Left hindlimb (tissue), 1 donor: Measurements from ENCODE around the gene AFG1L.

Source experiments
- DNase-seq: peaks from one replicate; pipeline ENCODE4 v3.0.0-alpha.2; 2018

AFG1L gene

GRCh38 chr6:108465098-108465495 is 170.2 kb downstream of the AFG1L start:
- no peak for DNase-seq

DNA sequence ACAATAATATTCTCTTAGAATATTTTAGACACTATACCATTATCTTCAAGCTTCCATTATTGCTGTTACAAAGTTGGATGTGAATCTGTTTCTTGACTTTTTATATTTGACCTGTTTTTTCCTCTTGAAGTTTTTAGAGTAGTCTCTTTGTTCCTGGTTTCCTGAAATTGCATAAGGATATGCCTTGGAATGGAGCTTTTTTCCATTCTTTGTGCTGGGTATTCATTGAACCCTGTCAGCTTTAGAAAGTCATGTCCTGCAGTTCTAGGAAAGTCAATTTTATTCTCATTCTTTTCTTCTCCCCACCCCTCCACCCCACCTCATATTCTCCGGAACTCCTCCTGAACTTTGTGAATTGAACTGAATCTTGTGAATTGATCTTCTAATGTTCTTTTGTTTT is 173.5 kb downstream of the AFG1L start:
- DNase-seq = no peak

- DNase-seq = no peak
These were observed 174.5 kb downstream of the AFG1L start for GRCh38 chr6:108469316-108469715.

DNA sequence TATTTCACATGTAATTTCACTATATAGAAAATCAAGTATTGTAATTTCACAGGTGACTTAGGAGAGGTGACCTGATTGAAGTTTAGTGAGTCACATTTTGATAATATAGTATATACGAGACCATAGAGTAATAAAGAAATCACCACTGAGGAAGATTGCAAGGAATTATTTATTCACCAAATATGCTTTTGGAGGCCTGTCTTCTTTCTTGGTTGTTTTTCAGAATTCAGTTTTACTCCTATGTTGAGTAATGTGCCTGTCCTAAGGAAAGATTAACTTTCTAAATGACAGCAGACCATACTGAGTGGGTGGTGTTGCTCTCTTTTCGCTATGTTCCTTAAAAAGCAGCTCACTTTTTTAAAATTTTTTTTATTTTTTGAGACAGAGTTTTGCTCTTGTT is 178.3 kb downstream of the AFG1L start:
- no peak for DNase-seq

- DNase-seq = no peak
These were observed 181.5 kb downstream of the AFG1L start for GRCh38 chr6:108476376-108476775.

- DNase-seq = no peak
These were observed 182.1 kb downstream of the AFG1L start for GRCh38 chr6:108476847-108477430.

DNA sequence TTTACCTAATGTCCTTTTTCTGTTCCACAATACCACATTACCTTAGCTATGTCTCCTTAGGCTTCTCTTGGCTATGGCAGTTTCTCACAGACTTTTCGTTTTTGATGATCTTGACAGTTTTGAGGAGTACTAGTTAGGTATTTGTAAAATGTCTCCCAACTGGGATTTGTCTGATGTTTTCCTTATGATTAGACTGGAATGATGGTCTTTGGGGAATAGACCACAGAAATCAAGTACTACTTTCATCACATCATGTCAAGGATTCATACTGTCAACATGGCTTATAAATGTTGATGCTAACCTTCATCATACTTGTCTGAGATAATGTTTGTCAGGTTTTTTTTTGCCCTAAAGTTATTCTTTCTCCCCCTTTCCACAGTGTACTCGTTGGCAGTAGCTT is 187.7 kb downstream of the AFG1L start:
- DNase-seq = no peak

DNA sequence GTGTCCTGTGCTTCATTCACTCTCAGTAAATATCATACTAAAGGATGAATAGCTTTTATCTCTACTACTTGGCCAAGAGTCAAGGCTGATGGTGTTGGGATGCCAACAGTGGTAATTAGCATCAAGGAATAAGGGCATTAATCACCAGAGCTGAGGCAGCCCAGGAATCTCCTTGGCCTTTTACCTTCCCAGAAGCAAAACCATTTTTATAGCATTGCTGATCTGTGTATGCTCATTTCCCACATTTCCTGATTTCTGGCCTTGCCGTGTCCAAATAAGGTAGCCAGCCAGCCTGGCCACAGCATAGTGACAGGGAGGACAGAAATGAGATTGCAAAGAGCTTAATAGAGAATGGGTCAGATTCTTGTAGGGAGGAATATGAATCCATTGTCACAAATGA is 189.2 kb downstream of the AFG1L start:
- no peak for DNase-seq

DNA sequence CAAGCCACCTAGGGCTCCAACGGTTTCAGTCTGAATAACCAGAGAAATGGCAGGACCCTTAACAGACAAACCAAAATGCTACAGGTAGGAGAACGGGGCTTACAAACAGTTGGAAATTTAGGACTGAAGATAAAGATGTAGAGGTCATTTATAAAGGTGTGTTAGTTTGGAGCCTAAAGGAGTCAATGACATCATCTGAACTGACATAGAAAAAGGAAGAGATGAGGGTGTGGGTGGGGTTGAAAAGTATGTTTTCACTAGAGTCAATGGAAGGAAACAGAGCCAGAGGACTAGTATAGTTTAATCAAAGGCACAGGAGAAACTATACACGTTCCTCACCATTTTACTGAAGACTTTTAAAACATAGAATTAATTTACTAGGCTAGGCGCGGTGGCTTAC is 194.8 kb downstream of the AFG1L start:
- no peak for DNase-seq

GRCh38 chr6:108492131-108492766 is 197.4 kb downstream of the AFG1L start:
- no peak for DNase-seq

GRCh38 chr6:108494434-108494833 is 199.6 kb downstream of the AFG1L start:
- DNase-seq = no peak

- no peak for DNase-seq
These were observed 203.0 kb downstream of the AFG1L start for GRCh38 chr6:108497883-108498282.

DNA sequence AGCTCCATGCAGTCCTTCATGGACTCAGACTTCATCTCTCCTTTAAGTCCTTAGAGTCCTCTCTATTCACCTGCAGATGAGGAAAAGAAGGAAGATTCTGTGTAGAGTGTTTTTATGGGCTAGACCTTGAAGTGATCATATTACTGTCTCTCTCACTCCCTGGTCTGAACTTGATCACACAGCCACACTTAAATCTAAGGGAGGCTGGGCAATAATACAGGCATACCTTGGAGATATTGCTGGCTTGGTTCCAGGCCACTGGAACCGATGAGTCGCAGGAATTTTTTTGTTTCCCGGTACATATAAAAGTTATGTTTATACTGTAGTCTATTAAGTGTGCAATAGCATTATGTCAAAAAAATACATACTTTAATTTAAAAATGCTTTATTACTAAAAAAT is 206.7 kb downstream of the AFG1L start:
- no peak for DNase-seq

DNA sequence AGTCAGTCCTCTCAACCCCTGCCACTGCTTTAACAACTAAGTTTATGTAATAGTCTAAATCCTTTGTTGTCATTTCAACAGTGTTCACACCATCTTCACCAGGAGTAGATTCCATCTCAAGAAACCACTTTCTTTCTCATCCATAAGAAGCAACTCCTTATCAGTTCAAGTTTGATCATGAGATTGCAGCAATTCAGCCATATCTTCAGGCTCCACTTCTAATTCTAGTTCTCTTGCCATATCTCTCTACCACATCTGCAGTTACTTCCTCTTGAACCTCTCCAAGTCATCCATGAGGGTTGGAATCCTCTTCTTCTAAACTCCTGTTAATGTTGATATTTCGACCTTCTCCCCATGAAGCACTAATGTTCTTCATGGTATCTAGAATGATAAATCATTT is 208.0 kb downstream of the AFG1L start:
- no peak for DNase-seq

DNA sequence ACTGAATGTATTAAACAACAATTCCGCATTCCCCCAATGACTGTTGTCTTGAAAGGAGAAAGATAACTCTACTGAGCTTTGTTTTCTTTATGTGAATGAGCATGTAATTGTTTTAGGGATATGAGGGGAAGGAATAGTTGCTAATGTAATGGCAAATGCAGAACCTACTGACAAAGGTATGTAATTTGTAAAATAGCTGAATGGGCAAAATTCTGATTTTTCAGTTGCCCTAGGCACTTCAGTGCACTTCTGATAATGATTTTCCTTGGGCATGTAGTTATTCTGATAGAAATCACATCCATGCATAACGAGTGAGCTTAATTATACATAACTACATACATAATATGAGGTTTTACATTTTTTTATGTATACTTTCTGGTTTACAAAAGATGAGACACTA is 212.5 kb downstream of the AFG1L start:
- DNase-seq = no peak

GRCh38 chr6:108510461-108511319 is 215.8 kb downstream of the AFG1L start:
- DNase-seq = no peak

- DNase-seq = no peak
These were observed 224.1 kb downstream of the AFG1L start for GRCh38 chr6:108518714-108519576.

- DNase-seq = no peak
These were observed 226.8 kb downstream of the AFG1L start for GRCh38 chr6:108521616-108522107.

GRCh38 chr6:108523697-108524096 is 228.8 kb downstream of the AFG1L start:
- DNase-seq = no peak

DNA sequence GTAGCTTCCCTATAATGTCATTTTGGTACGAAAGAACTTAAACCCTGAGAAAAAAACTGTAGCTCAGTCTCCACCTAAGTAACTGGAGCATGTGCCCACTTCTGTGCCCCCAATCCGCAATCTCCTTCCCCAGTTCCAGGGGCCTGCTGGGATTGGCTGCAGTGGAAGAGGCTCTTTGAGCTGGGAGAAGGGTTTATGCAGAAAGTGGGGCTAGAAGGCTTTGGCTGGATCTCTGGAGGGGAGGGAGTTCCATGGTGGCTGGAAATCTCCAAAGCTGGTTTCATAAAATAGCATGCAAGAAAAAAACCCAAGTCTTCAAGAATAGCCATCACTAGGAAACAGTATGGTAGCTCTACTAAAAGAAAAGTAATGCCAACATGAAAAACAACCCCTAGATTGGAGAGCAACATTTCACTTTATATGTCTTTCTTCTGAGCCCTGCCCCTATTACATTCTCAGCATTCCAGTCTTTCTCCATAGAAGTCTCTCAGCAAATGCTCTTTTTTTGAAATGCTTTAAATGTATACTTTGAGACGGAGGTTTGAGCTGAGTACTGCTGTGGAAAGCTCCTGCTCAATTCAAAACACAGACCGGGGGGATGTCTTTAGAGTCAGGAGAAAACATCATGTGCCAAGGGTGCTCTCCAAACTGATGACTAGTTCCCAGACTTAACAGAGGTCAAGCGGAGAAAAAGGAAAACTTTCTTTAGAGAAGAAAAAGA is 229.8 kb downstream of the AFG1L start:
- no peak for DNase-seq

GRCh38 chr6:108526739-108527174 is 231.9 kb downstream of the AFG1L start:
- no peak for DNase-seq

DNA sequence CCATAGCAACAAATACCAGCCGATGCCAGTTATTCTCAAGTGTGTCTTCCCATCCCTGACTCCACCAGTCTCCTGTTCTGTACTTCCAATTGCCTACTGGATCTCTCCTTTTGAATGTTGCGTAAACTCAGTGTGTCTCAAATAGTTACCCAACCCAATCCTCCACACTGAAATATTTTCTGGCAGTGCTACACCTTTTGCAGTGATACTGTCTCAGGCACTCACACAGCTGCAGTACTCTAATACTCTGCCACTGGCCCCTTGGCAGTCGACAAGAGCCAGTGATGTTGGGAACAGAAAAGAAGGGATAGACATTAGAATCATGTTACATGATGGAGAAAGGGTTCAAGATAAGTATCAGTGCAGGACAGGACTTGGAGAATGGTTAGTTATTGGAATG is 234.0 kb downstream of the AFG1L start:
- no peak for DNase-seq
